ENCODE data around the gene CHERP. TPM values are rescaled to one million over a fixed set of nuclear protein-coding genes. Genes with fewer than 3 reads are reported as not detected.

The CHERP gene
- total and polyA plus RNA-seq, 2 of the 8 experiments (the other 6 are each of a cell fraction or from before 2014, with no cell fraction given) = 13.9 to 73.7 TPM

- TF ChIP-seq USF2 (IDR thresholded peaks at IDR 0.05; ENCODE audit: low read length) = no peak
- no peak for TF ChIP-seq POU5F1 (IDR thresholded peaks at IDR 0.05; ENCODE audit: low read depth, low read length)
- TF ChIP-seq GABPA (IDR thresholded peaks at IDR 0.05; ENCODE audit: borderline replicate concordance, insufficient read depth, low read length) = no peak
- no peak for TF ChIP-seq TBP (IDR thresholded peaks at IDR 0.05; ENCODE audit: low read depth, low read length)
- no peak for TF ChIP-seq SIX5 (IDR thresholded peaks at IDR 0.05; ENCODE audit: low read depth, low read length)
- no peak for TF ChIP-seq CHD7 (IDR thresholded peaks at IDR 0.05; ENCODE audit: insufficient replicate concordance, low read length)
- no peak for TF ChIP-seq SIN3A (conservative IDR thresholded peaks at IDR 0.05 in 1 of 2, IDR thresholded peaks at IDR 0.05 in 1 of 2; ENCODE audit: low read depth in 1 of 2, low read length in 2 of 2)
- no peak for TF ChIP-seq RAD21 (IDR thresholded peaks at IDR 0.05 in 1 of 2, conservative IDR thresholded peaks at IDR 0.05 in 1 of 2; ENCODE audit: low read depth in 2 of 2, low read length in 2 of 2)
Measured at GRCh38 chr19:16577531-16577985, 35.3 kb upstream of the CHERP start (continued).

All from H1 (cell line).